IMR-90 (cell line): ENCODE measurements around the gene GPD1. TPM values are rescaled to one million over a fixed set of nuclear protein-coding genes. Genes with fewer than 3 reads are reported as not detected.
A peak's percentile ranks its signal among the peaks of the same experiment; 100 is the strongest.

Experiments used
- ATAC-seq: fragments of 200-7000 bp; cut with Tn5 transposase; 2 replicates; pipeline ENCODE4 v1.9.1; 2020; ENCODE audit warnings: low read depth, mild to moderate bottlenecking, moderate library complexity
- BruUV-seq: library from RNA; stranded (reverse); fragments of 400-500 nt; replicated peaks from 2 replicates; lab custom pipeline; 2021; lab: Mats Ljungman, UMichigan
- CTCF ChIA-PET: fragments of 300-600 bp; formaldehyde crosslinking; extraction: SDS; loops from one replicate; lab custom pipeline; 2021; ENCODE audit warnings: antibody characterized with exemption; lab: Yijun Ruan, JAX
- POLR2A ChIA-PET: fragments of 300-600 bp; sonication (Branson Sonifier 250); formaldehyde crosslinking; loops from one replicate; lab custom pipeline; 2022; ENCODE audit warnings: antibody characterized with exemption; ENCODE audit not compliant: unreplicated experiment; lab: Charles Lee
- DNase-seq: peaks from one replicate; pipeline ENCODE4 v3.0.0; 2013
- H2AFZ ChIP-seq: replicated peaks from 2 replicates; pipeline ENCODE3; 2013; ENCODE audit warnings: low read length, mild to moderate bottlenecking; ENCODE audit not compliant: poor library complexity
- H2AK5ac ChIP-seq: 2 replicates; pipeline ENCODE4 v1.6.1; 2013; ENCODE audit warnings: low read depth, low read length, inconsistent platforms
- H2AK9ac ChIP-seq: replicated peaks from 2 replicates; pipeline ENCODE3; 2013; ENCODE audit warnings: mild to moderate bottlenecking, low read depth, low read length, moderate library complexity; ENCODE audit not compliant: poor library complexity
- H2BK120ac ChIP-seq: 2 replicates; pipeline ENCODE4 v1.6.1; 2013; ENCODE audit warnings: low read depth, low read length, inconsistent platforms
- H2BK15ac ChIP-seq: 3 replicates; pipeline ENCODE4 v1.6.1; 2013; ENCODE audit warnings: low read depth, low read length, inconsistent platforms
- H2BK20ac ChIP-seq: 2 replicates; pipeline ENCODE4 v1.6.1; 2013; ENCODE audit warnings: low read depth, mild to moderate bottlenecking, inconsistent platforms, low read length, moderate library complexity
- H2BK5ac ChIP-seq: 2 replicates; pipeline ENCODE4 v1.6.1; 2013; ENCODE audit warnings: mild to moderate bottlenecking, low read depth, low read length, inconsistent platforms; ENCODE audit not compliant: poor library complexity, severe bottlenecking
- H3K14ac ChIP-seq: replicated peaks from 2 replicates; pipeline ENCODE4 v1.6.1; 2013; ENCODE audit warnings: low read depth, low read length, inconsistent platforms
- H3K18ac ChIP-seq: 2 replicates; pipeline ENCODE4 v1.6.1; 2013; ENCODE audit warnings: low read depth, low read length, control low read depth
- H3K23ac ChIP-seq: 2 replicates; pipeline ENCODE4 v1.6.1; 2013; ENCODE audit warnings: low read depth, low read length, inconsistent platforms
- H3K27ac ChIP-seq: 2 replicates; pipeline ENCODE4 v1.5.1; 2013; ENCODE audit warnings: mild to moderate bottlenecking, control low read depth, low read length; ENCODE audit not compliant: insufficient read depth
- H3K27me3 ChIP-seq: 2 replicates; pipeline ENCODE4 v1.6.1; 2013; ENCODE audit warnings: low read length; ENCODE audit not compliant: control insufficient read depth, insufficient read depth
- H3K36me3 ChIP-seq: 2 replicates; pipeline ENCODE4 v1.6.1; 2013; ENCODE audit warnings: low read length, mixed read lengths; ENCODE audit not compliant: control insufficient read depth, insufficient read depth
- H3K4ac ChIP-seq: 2 replicates; pipeline ENCODE4 v1.6.1; 2013; ENCODE audit warnings: low read depth, low read length, inconsistent platforms
- H3K4me1 ChIP-seq: 2 replicates; pipeline ENCODE4 v1.6.1; 2013; ENCODE audit warnings: low read length, mixed read lengths; ENCODE audit not compliant: control insufficient read depth, insufficient read depth
- H3K4me2 ChIP-seq: 2 replicates; pipeline ENCODE4 v1.6.1; 2013; ENCODE audit warnings: low read depth, mild to moderate bottlenecking, control low read depth, low read length, moderate library complexity
- H3K4me3 ChIP-seq: 2 replicates; pipeline ENCODE4 v1.5.1; 2013; ENCODE audit warnings: low read depth, mild to moderate bottlenecking, control low read depth, low read length, moderate library complexity; ENCODE audit not compliant: insufficient read depth
- H3K56ac ChIP-seq: 2 replicates; pipeline ENCODE4 v1.6.1; 2013; ENCODE audit warnings: low read length, inconsistent platforms; ENCODE audit not compliant: insufficient read depth; ENCODE audit errors: extremely low read depth
- H3K79me1 ChIP-seq, 2 experiments: 2 replicates each; pipeline ENCODE4 v1.6.1; 2013; ENCODE audit warnings: low read length in 2 of 2, inconsistent platforms in 1 of 2, low read depth in 1 of 2
- H3K9ac ChIP-seq: 2 replicates; pipeline ENCODE4 v1.6.1; 2013; ENCODE audit warnings: low read depth, low read length, control low read depth
- H3K9me1 ChIP-seq: 2 replicates; pipeline ENCODE4 v1.6.1; 2013; ENCODE audit warnings: low read length, inconsistent platforms; ENCODE audit not compliant: insufficient read depth
- H3K9me3 ChIP-seq: 2 replicates; pipeline ENCODE4 v1.6.1; 2013; ENCODE audit warnings: low read length; ENCODE audit not compliant: control insufficient read depth, insufficient read depth
- H4K20me1 ChIP-seq: 2 replicates; pipeline ENCODE4 v1.6.1; 2013; ENCODE audit warnings: low read length, inconsistent platforms; ENCODE audit not compliant: insufficient read depth
- H4K5ac ChIP-seq: 2 replicates; pipeline ENCODE4 v1.6.1; 2013; ENCODE audit warnings: mild to moderate bottlenecking, low read depth, low read length, control low read depth
- H4K8ac ChIP-seq, 2 experiments: 2 replicates each; pipeline ENCODE4 v1.6.1; 2013; ENCODE audit warnings: low read depth in 2 of 2, low read length in 2 of 2, control low read depth in 1 of 2, inconsistent platforms in 1 of 2
- H4K91ac ChIP-seq: 2 replicates; pipeline ENCODE4 v1.6.1; 2013; ENCODE audit warnings: low read depth, low read length, inconsistent platforms; ENCODE audit not compliant: insufficient read depth
- BHLHE40 ChIP-seq: fragments of 150-350 bp; IDR thresholded peaks from 2 replicates; pipeline ENCODE4 v1.6.1; 2016; ENCODE audit warnings: mild to moderate bottlenecking, low read depth, low read length
- CEBPB ChIP-seq: IDR thresholded peaks from 2 replicates; pipeline ENCODE4 v1.6.1; 2012; ENCODE audit warnings: low read depth, low read length, improper control_type of control experiment
- CHD1 ChIP-seq: IDR thresholded peaks from 2 replicates; pipeline ENCODE4 v1.6.1; 2012; ENCODE audit warnings: low read depth, low read length, improper control_type of control experiment
- CTCF ChIP-seq: conservative IDR thresholded peaks from 2 replicates; pipeline ENCODE4 v1.5.1; 2012; ENCODE audit warnings: mild to moderate bottlenecking, low read depth, low read length, improper control_type of control experiment
- ELK1 ChIP-seq: fragments of 150-350 bp; IDR thresholded peaks from 2 replicates; pipeline ENCODE4 v1.6.1; 2016; ENCODE audit warnings: low read depth, mild to moderate bottlenecking, low read length, moderate library complexity, borderline replicate concordance
- FOS ChIP-seq: fragments of 150-350 bp; IDR thresholded peaks from 2 replicates; pipeline ENCODE4 v1.6.1; 2016; ENCODE audit warnings: low read depth, low read length
- MAFK ChIP-seq: IDR thresholded peaks from 2 replicates; pipeline ENCODE4 v1.6.1; 2012; ENCODE audit warnings: low read depth, low read length, improper control_type of control experiment
- MAZ ChIP-seq: IDR thresholded peaks from 2 replicates; pipeline ENCODE4 v1.6.1; 2012; ENCODE audit warnings: low read depth, mild to moderate bottlenecking, low read length, improper control_type of control experiment, moderate library complexity, borderline replicate concordance
- MXI1 ChIP-seq: IDR thresholded peaks from 2 replicates; pipeline ENCODE4 v1.6.1; 2012; ENCODE audit warnings: low read depth, mild to moderate bottlenecking, low read length, moderate library complexity, borderline replicate concordance
- NFE2L2 ChIP-seq: fragments of 150-350 bp; IDR thresholded peaks from 2 replicates; pipeline ENCODE4 v1.6.1; 2016; ENCODE audit warnings: low read depth, mild to moderate bottlenecking, low read length
- POLR2A ChIP-seq: IDR thresholded peaks from 2 replicates; pipeline ENCODE4 v1.6.1; 2012; ENCODE audit warnings: mild to moderate bottlenecking, low read depth, low read length
- RAD21 ChIP-seq: IDR thresholded peaks from 2 replicates; pipeline ENCODE4 v1.6.1; 2012; ENCODE audit warnings: low read length, improper control_type of control experiment
- RFX5 ChIP-seq: IDR thresholded peaks from 2 replicates; pipeline ENCODE4 v1.8.0; 2012; ENCODE audit warnings: low read depth, mild to moderate bottlenecking, low read length, moderate library complexity
- SMC3 ChIP-seq: fragments of 150-350 bp; IDR thresholded peaks from 2 replicates; pipeline ENCODE4 v1.6.1; 2016; ENCODE audit warnings: low read depth, mild to moderate bottlenecking, antibody characterized with exemption, low read length, moderate library complexity
- WGBS, 2 experiments: methylation state at CpG; one replicate each; pipeline versions ENCODE4 v1.1.5 to v1.1.7; 2013; ENCODE audit warnings: missing lambda C conversion rate in 2 of 2; ENCODE audit not compliant: insufficient read length in 1 of 2; ENCODE audit errors: extremely low coverage in 2 of 2; 5-methylcytosine and 5-hydroxymethylcytosine counted together
- dilution Hi-C: fragments of 300-500 bp; cut with HindIII; formaldehyde crosslinking; loops from one replicate; pipeline ENCODE4 v1.14.3; 2018; ENCODE audit warnings: low sequenced_read_pairs; ENCODE audit not compliant: unreplicated experiment
- in situ Hi-C: fragments of 300-500 bp; cut with MboI; formaldehyde crosslinking; loops from 3 replicates; pipeline ENCODE4 v1.14.3; 2019; ENCODE audit warnings: low sequenced_read_pairs, inconsistent platforms, mixed read lengths
- intact Hi-C: fragments of 100-400 bp; cut with micrococcal nuclease; formaldehyde crosslinking; loops from 2 replicates; pipeline ENCODE4 v1.10.0; 2022
- polyA plus RNA-seq, 3 experiments: library from polyadenylated mRNA; depleted of rRNA; stranded (reverse); fragments of >200 nt; gene quantifications; 2 replicates each; pipeline ENCODE4 v1.2.3, GENCODE V29; 2012; ENCODE audit warnings: low replicate concordance in 1 of 3
- total RNA-seq: library from RNA; depleted of rRNA; stranded (reverse); fragments of >200 nt; gene quantifications from 2 replicates; pipeline ENCODE4 v1.2.3, GENCODE V29; 2012

Gene GPD1
- total and polyA plus RNA-seq, 2 of the 4 experiments (the other 2 are of a cell fraction): 0.05 to 0.18 TPM

- H2AFZ ChIP-seq: peak overlapping the region; percentile 91
- H3K4me3 ChIP-seq: no peak overlapping the region
- no peaks in the 10 kb centered on the region for H3K36me3 ChIP-seq
- peak overlapping the region; percentile 2; the same call in 1 of the 2 replicates for H2BK20ac ChIP-seq
- BruUV-seq: no TSS peak
- WGBS, 2 experiments: 6% methylated on average over 2 of the region's 9 CpGs; no CpG with 5 or more reads in 1 of the 2 experiments
- TF ChIP-seq FOS (no peak), SMC3 (peak; percentile 90), CHD1 (no peak), NFE2L2 (no peak), RFX5 (no peak), RAD21 (peak; percentile 92), MAFK (no peak), CEBPB (no peak), POLR2A (no peak), CTCF (peak; percentile 95), BHLHE40 (no peak), MAZ (peak; percentile 63; the same call in 1 of the 2 replicates), ELK1 (no peak), MXI1 (no peak)
- H3K14ac ChIP-seq: peak overlapping the region; percentile 57
- H3K23ac ChIP-seq: no peak overlapping the region
- peak overlapping the region; percentile 63; the same call in 1 of the 3 replicates for H2BK15ac ChIP-seq
- H3K4me2 ChIP-seq: no peak overlapping the region; the same call in 1 of the 2 replicates
- no peaks in the 10 kb centered on the region; the same call in 1 of the 2 replicates for H4K20me1 ChIP-seq
- H3K56ac ChIP-seq: no peak overlapping the region
- H3K18ac ChIP-seq: no peak overlapping the region
- H4K5ac ChIP-seq: peak overlapping the region; percentile 48; the same call in 1 of the 2 replicates
- H3K9me3 ChIP-seq: no peaks in the 10 kb centered on the region
- in situ Hi-C loops (no loop called here), dilution Hi-C loops (no loop called here), intact Hi-C loops (loop anchor here (1.0 kb wide), 1 partner anchor 103 kb away; no protein-coding TSS in a partner anchor)
- peak overlapping the region; percentile 15; the same call in 1 of the 2 replicates for H3K9ac ChIP-seq
- no peaks in the 10 kb centered on the region for H3K27me3 ChIP-seq
- H2AK5ac ChIP-seq: peak overlapping the region; percentile 75; the same call in 1 of the 2 replicates
- H3K4me1 ChIP-seq: peaks cover 12% of the 10 kb centered on the region
- no peak overlapping the region for H3K27ac ChIP-seq
- DNase-seq (peak; percentile 84), ATAC-seq (peak; percentile 71)
- H3K79me1 ChIP-seq: no peaks in the 10 kb centered on the region
- H3K9me1 ChIP-seq: 0 out of 2 replicates have a peak, but pooled peaks cover 7% of the 10 kb centered on the region
- ChIA-PET CTCF (interaction anchor here (0.5 to 2.1 kb wide), 17 partner anchors 9 to 979 kb away, joined by 3 to 33 read pairs (median 4); partner anchors contain the start of gene AQP6), POLR2A (no interaction called here)
- peak overlapping the region; percentile 4; the same call in 1 of the 2 replicates for H2BK120ac ChIP-seq
- H2AK9ac ChIP-seq: peak overlapping the region; percentile 51
- H4K8ac ChIP-seq: peak overlapping the region; percentile 87 to 90
- peak overlapping the region; percentile 64; the same call in 1 of the 2 replicates for H4K91ac ChIP-seq
- H3K4ac ChIP-seq: peak overlapping the region; percentile 26
- no peak overlapping the region for H2BK5ac ChIP-seq
Measured at GRCh38 chr12:50070314-50071060, 33.3 kb upstream of the GPD1 start.
